Mesenchymal stem cell (in vitro differentiated cells and primary cell): Measurements from ENCODE around the gene SMURF1.

ENCODE experiments used
- DNase-seq: peaks from one replicate; pipeline ENCODE4 v3.0.0-alpha.2; 2013
- H2AFZ ChIP-seq: one replicate; pipeline ENCODE4 v1.6.1; 2013; ENCODE audit warnings: low read depth, mild to moderate bottlenecking, control low read depth, inconsistent platforms, low read length, moderate library complexity
- H2AK5ac ChIP-seq: 2 replicates; pipeline ENCODE4 v1.6.1; 2013; ENCODE audit warnings: low read length, moderate library complexity, mild to moderate bottlenecking, inconsistent platforms; ENCODE audit not compliant: severe bottlenecking
- H2BK120ac ChIP-seq: one replicate; pipeline ENCODE4 v1.6.1; 2013; ENCODE audit warnings: low read depth, mild to moderate bottlenecking, inconsistent platforms, low read length, moderate library complexity
- H2BK12ac ChIP-seq, 2 experiments: one replicate each; pipeline ENCODE4 v1.6.1; 2013; ENCODE audit warnings: inconsistent platforms in 2 of 2, low read length in 2 of 2, mild to moderate bottlenecking in 2 of 2, moderate library complexity in 2 of 2, control low read depth in 1 of 2
- H2BK15ac ChIP-seq: one replicate; pipeline ENCODE4 v1.6.1; 2013; ENCODE audit warnings: mild to moderate bottlenecking, low read depth, inconsistent platforms; ENCODE audit not compliant: poor library complexity, severe bottlenecking
- H2BK5ac ChIP-seq: 2 replicates; pipeline ENCODE4 v1.6.1; 2013; ENCODE audit warnings: low read depth, mild to moderate bottlenecking, low read length, control low read depth, inconsistent platforms; ENCODE audit not compliant: poor library complexity, severe bottlenecking
- H3K14ac ChIP-seq, 2 experiments: one replicate each; pipeline ENCODE4 v1.6.1; 2013; ENCODE audit warnings: inconsistent platforms in 2 of 2, low read length in 2 of 2, control low read depth in 1 of 2, mild to moderate bottlenecking in 1 of 2, moderate library complexity in 1 of 2
- H3K18ac ChIP-seq, 2 experiments: one replicate each; pipeline ENCODE4 v1.6.1; 2013; ENCODE audit warnings: inconsistent platforms in 2 of 2, low read length in 2 of 2, control low read depth in 1 of 2, low read depth in 1 of 2, mild to moderate bottlenecking in 1 of 2
- H3K23ac ChIP-seq, 2 experiments: one replicate each; pipeline ENCODE4 v1.6.1; 2013; ENCODE audit warnings: inconsistent platforms in 2 of 2, low read length in 2 of 2, mild to moderate bottlenecking in 2 of 2, moderate library complexity in 2 of 2, control low read depth in 1 of 2
- H3K27ac ChIP-seq: 2 replicates; pipeline ENCODE4 v1.5.1; 2013; ENCODE audit warnings: mild to moderate bottlenecking, moderate library complexity, low read length, control low read depth, inconsistent platforms; ENCODE audit not compliant: poor library complexity, severe bottlenecking
- H3K27me3 ChIP-seq, 2 experiments: 2 replicates each; pipeline versions ENCODE4 v1.6.1 to v1.7.0; 2013; ENCODE audit warnings: low read length in 2 of 2, mild to moderate bottlenecking in 2 of 2, moderate library complexity in 2 of 2, control low read depth in 1 of 2, inconsistent platforms in 1 of 2; ENCODE audit not compliant: control insufficient read depth in 1 of 2, insufficient read depth in 1 of 2
- H3K36me3 ChIP-seq, 2 experiments: 2 replicates each; pipeline versions ENCODE4 v1.6.1 to v1.7.0; 2013; ENCODE audit warnings: low read length in 2 of 2, control low read depth in 1 of 2, inconsistent platforms in 1 of 2, low read depth in 1 of 2, mild to moderate bottlenecking in 1 of 2; ENCODE audit not compliant: insufficient read depth in 2 of 2, control insufficient read depth in 1 of 2
- H3K4ac ChIP-seq, 2 experiments: one replicate each; pipeline ENCODE4 v1.6.1; 2013; ENCODE audit warnings: inconsistent platforms in 2 of 2, low read length in 2 of 2, mild to moderate bottlenecking in 2 of 2, moderate library complexity in 2 of 2, control low read depth in 1 of 2, low read depth in 1 of 2
- H3K4me1 ChIP-seq: 2 replicates; pipeline ENCODE4 v1.6.1; 2013; ENCODE audit warnings: low read depth, low read length, control low read depth; ENCODE audit not compliant: control insufficient read depth, insufficient read depth
- H3K4me2 ChIP-seq: 2 replicates; pipeline ENCODE4 v1.6.1; 2013; ENCODE audit warnings: low read length, mild to moderate bottlenecking, inconsistent platforms; ENCODE audit not compliant: poor library complexity, severe bottlenecking
- H3K4me3 ChIP-seq, 2 experiments: 2 replicates each; pipeline versions ENCODE4 v1.5.1 to v1.7.0; 2013; ENCODE audit warnings: low read length in 2 of 2, mild to moderate bottlenecking in 2 of 2, control low read depth in 1 of 2, low read depth in 1 of 2; ENCODE audit not compliant: insufficient read depth in 1 of 2
- H3K79me1 ChIP-seq: replicated peaks from 2 replicates; pipeline ENCODE4 v1.6.1; 2013; ENCODE audit warnings: mild to moderate bottlenecking, control low read depth, low read length, inconsistent platforms; ENCODE audit not compliant: poor library complexity, severe bottlenecking
- H3K9ac ChIP-seq: 2 replicates; pipeline ENCODE4 v1.7.0; 2013; ENCODE audit warnings: mild to moderate bottlenecking, low read length, moderate library complexity
- H3K9me3 ChIP-seq: 2 replicates; pipeline ENCODE4 v1.7.0; 2013; ENCODE audit warnings: mild to moderate bottlenecking, low read length; ENCODE audit not compliant: control insufficient read depth
- H4K8ac ChIP-seq: one replicate; pipeline ENCODE4 v1.6.1; 2013; ENCODE audit warnings: inconsistent platforms, mild to moderate bottlenecking, low read length, moderate library complexity
- H4K91ac ChIP-seq: one replicate; pipeline ENCODE4 v1.6.1; 2013; ENCODE audit warnings: mild to moderate bottlenecking, low read length, inconsistent platforms
- WGBS: methylation state at CpG from one replicate; pipeline ENCODE4 v1.1.7; 2013; ENCODE audit warnings: mixed read lengths; 5-methylcytosine and 5-hydroxymethylcytosine counted together

SMURF1 gene

GRCh38 chr7:99010281-99010680 lies 133.6 kb downstream of the SMURF1 start:
- H3K18ac ChIP-seq = no peak overlapping the region
- WGBS = 92% methylated on average over 9 of the region's 9 CpGs
- H4K8ac ChIP-seq = no peak overlapping the region
- H3K4me2 ChIP-seq = no peak overlapping the region
- H3K4me3 ChIP-seq = no peak overlapping the region
- H4K91ac ChIP-seq = no peak overlapping the region
- no peak overlapping the region for H2AK5ac ChIP-seq
- H3K9ac ChIP-seq = no peak overlapping the region
- peaks cover 82 to 90% of the 10 kb centered on the region in 2 experiments for H3K36me3 ChIP-seq
- no peaks in the 10 kb centered on the region for H3K9me3 ChIP-seq
- no peak overlapping the region for H3K23ac ChIP-seq
- no peak overlapping the region for H2BK12ac ChIP-seq
- H3K4me1 ChIP-seq = peaks cover 10% of the 10 kb centered on the region
- no peak overlapping the region for H2BK5ac ChIP-seq
- no peak overlapping the region for H3K14ac ChIP-seq
- H3K4ac ChIP-seq = no peak overlapping the region
- H2BK120ac ChIP-seq = no peak overlapping the region
- no peaks in the 10 kb centered on the region for H3K27me3 ChIP-seq
- H2BK15ac ChIP-seq = no peak overlapping the region
- H2AFZ ChIP-seq = no peak overlapping the region
- DNase-seq = no peak
- H3K27ac ChIP-seq = no peak overlapping the region
- peaks cover 49% of the 10 kb centered on the region for H3K79me1 ChIP-seq

GRCh38 chr7:99008921-99009530 lies 134.9 kb downstream of the SMURF1 start:
- H3K9ac ChIP-seq = no peak overlapping the region
- H2BK5ac ChIP-seq = no peak overlapping the region
- H3K23ac ChIP-seq = no peak overlapping the region
- no peak overlapping the region for H3K4me3 ChIP-seq
- H3K27me3 ChIP-seq = no peaks in the 10 kb centered on the region
- no peak overlapping the region for H4K8ac ChIP-seq
- H3K9me3 ChIP-seq = no peaks in the 10 kb centered on the region
- peaks cover 20% of the 10 kb centered on the region for H3K4me1 ChIP-seq
- H2BK15ac ChIP-seq = no peak overlapping the region
- H2AFZ ChIP-seq = no peak overlapping the region
- no peak overlapping the region for H3K4me2 ChIP-seq
- H3K14ac ChIP-seq = no peak overlapping the region
- peaks cover 50% of the 10 kb centered on the region for H3K79me1 ChIP-seq
- H3K4ac ChIP-seq = no peak overlapping the region
- H2AK5ac ChIP-seq = no peak overlapping the region
- peaks cover 81 to 90% of the 10 kb centered on the region in 2 experiments for H3K36me3 ChIP-seq
- no peak for DNase-seq
- no peak overlapping the region for H2BK120ac ChIP-seq
- H4K91ac ChIP-seq = no peak overlapping the region
- no peak overlapping the region for H3K27ac ChIP-seq
- H3K18ac ChIP-seq = no peak overlapping the region
- H2BK12ac ChIP-seq = no peak overlapping the region
- WGBS = 97% methylated on average over 11 of the region's 11 CpGs

GRCh38 chr7:99008181-99008631 lies 135.7 kb downstream of the SMURF1 start:
- H3K9me3 ChIP-seq = no peaks in the 10 kb centered on the region
- H3K14ac ChIP-seq = no peak overlapping the region
- H3K4ac ChIP-seq = no peak overlapping the region
- no peaks in the 10 kb centered on the region for H3K27me3 ChIP-seq
- no peak overlapping the region for H3K4me3 ChIP-seq
- no peak overlapping the region for H3K27ac ChIP-seq
- no peak overlapping the region for H2BK5ac ChIP-seq
- H3K23ac ChIP-seq = no peak overlapping the region
- no peak overlapping the region for H4K8ac ChIP-seq
- H3K79me1 ChIP-seq = peaks cover 43% of the 10 kb centered on the region
- no peak overlapping the region for H3K18ac ChIP-seq
- H4K91ac ChIP-seq = no peak overlapping the region
- WGBS = 97% methylated on average over 23 of the region's 23 CpGs
- H2BK120ac ChIP-seq = no peak overlapping the region
- H3K9ac ChIP-seq = no peak overlapping the region
- peaks cover 76 to 85% of the 10 kb centered on the region in 2 experiments for H3K36me3 ChIP-seq
- no peak overlapping the region for H2BK15ac ChIP-seq
- no peak overlapping the region for H2AFZ ChIP-seq
- H3K4me2 ChIP-seq = no peak overlapping the region
- no peak overlapping the region for H2AK5ac ChIP-seq
- H3K4me1 ChIP-seq = peaks cover 24% of the 10 kb centered on the region
- DNase-seq = no peak
- H2BK12ac ChIP-seq = no peak overlapping the region

GRCh38 chr7:99006739-99007424 lies 137.0 kb downstream of the SMURF1 start:
- Histone ChIP-seq H3K4ac (no peak overlapping the region), H2BK120ac (no peak overlapping the region), H3K23ac (no peak overlapping the region), H3K4me3 (no peak overlapping the region), H3K27ac (peak overlapping the region; percentile 47), H3K4me2 (no peak overlapping the region), H3K18ac (no peak overlapping the region), H3K79me1 (peaks cover 39% of the 10 kb centered on the region), H3K36me3 (peaks cover 69 to 84% of the 10 kb centered on the region in 2 experiments), H4K91ac (no peak overlapping the region), H2AFZ (no peak overlapping the region), H3K14ac (no peak overlapping the region), H2BK15ac (no peak overlapping the region), H3K4me1 (peaks cover 35% of the 10 kb centered on the region), H3K27me3 (no peaks in the 10 kb centered on the region), H2BK12ac (no peak overlapping the region), H4K8ac (no peak overlapping the region), H3K9ac (no peak overlapping the region), H2AK5ac (peak overlapping the region; percentile 72), H2BK5ac (no peak overlapping the region), H3K9me3 (no peaks in the 10 kb centered on the region)
- DNase-seq = no peak
- WGBS = 98% methylated on average over 9 of the region's 11 CpGs
